ENCODE data around the gene KRT85. TPM values are rescaled to one million over a fixed set of nuclear protein-coding genes. Genes with fewer than 3 reads are reported as not detected.

Gene KRT85
- polyA plus RNA-seq, 3 donors = not detected

GRCh38 chr12:52336641-52337040 lies 30.6 kb downstream of the KRT85 start:
- no peak for DNase-seq (ENCODE audit: extremely low read depth in 1 of 11, low read depth in 9 of 11, low spot score in 4 of 11)

GRCh38 chr12:52335598-52336262 lies 31.6 kb downstream of the KRT85 start:
- no peak for DNase-seq (ENCODE audit: extremely low read depth in 1 of 11, low read depth in 9 of 11, low spot score in 4 of 11)

GRCh38 chr12:52334185-52334584 lies 33.1 kb downstream of the KRT85 start:
- no peak for DNase-seq (ENCODE audit: extremely low read depth in 1 of 11, low read depth in 9 of 11, low spot score in 4 of 11)

GRCh38 chr12:52333321-52333720 lies 34.0 kb downstream of the KRT85 start:
- DNase-seq (ENCODE audit: extremely low read depth in 1 of 11, low read depth in 9 of 11, low spot score in 4 of 11) = no peak

GRCh38 chr12:52332381-52332780 lies 34.9 kb downstream of the KRT85 start:
- DNase-seq (ENCODE audit: extremely low read depth in 1 of 11, low read depth in 9 of 11, low spot score in 4 of 11) = no peak

GRCh38 chr12:52331833-52332232 lies 35.4 kb downstream of the KRT85 start:
- DNase-seq (ENCODE audit: extremely low read depth in 1 of 11, low read depth in 9 of 11, low spot score in 4 of 11) = no peak

- no peak for DNase-seq (ENCODE audit: extremely low read depth in 1 of 11, low read depth in 9 of 11, low spot score in 4 of 11)
These were observed 36.2 kb downstream of the KRT85 start for GRCh38 chr12:52331039-52331438.

GRCh38 chr12:52327830-52328500 lies 39.3 kb downstream of the KRT85 start:
- DNase-seq (ENCODE audit: extremely low read depth in 1 of 11, low read depth in 9 of 11, low spot score in 4 of 11) = no peak

GRCh38 chr12:52327052-52327829 lies 40.0 kb downstream of the KRT85 start:
- DNase-seq (ENCODE audit: extremely low read depth in 1 of 11, low read depth in 9 of 11, low spot score in 4 of 11) = peak in 10 of 11 donors; percentile 43 to 73 (median 58)

GRCh38 chr12:52324153-52324444 lies 43.2 kb downstream of the KRT85 start:
- no peak for DNase-seq (ENCODE audit: extremely low read depth in 1 of 11, low read depth in 9 of 11, low spot score in 4 of 11)

GRCh38 chr12:52323416-52324152 lies 43.7 kb downstream of the KRT85 start:
- no peak for DNase-seq (ENCODE audit: extremely low read depth in 1 of 11, low read depth in 9 of 11, low spot score in 4 of 11)

- DNase-seq (ENCODE audit: extremely low read depth in 1 of 11, low read depth in 9 of 11, low spot score in 4 of 11) = no peak
These were observed 44.3 kb downstream of the KRT85 start for GRCh38 chr12:52323001-52323400.

- DNase-seq (ENCODE audit: extremely low read depth in 1 of 11, low read depth in 9 of 11, low spot score in 4 of 11) = no peak
These were observed 45.2 kb downstream of the KRT85 start for GRCh38 chr12:52322069-52322468.

GRCh38 chr12:52321418-52321817 lies 45.9 kb downstream of the KRT85 start:
- no peak for DNase-seq (ENCODE audit: extremely low read depth in 1 of 11, low read depth in 9 of 11, low spot score in 4 of 11)

GRCh38 chr12:52320784-52321400 lies 46.4 kb downstream of the KRT85 start, which contains the start of gene KRT83:
TSS of gene KRT83 (minus strand) at chr12:52321398. CDS start at chr12:52321335, 63 bp downstream.
- no peak for DNase-seq (ENCODE audit: extremely low read depth in 1 of 11, low read depth in 9 of 11, low spot score in 4 of 11)

GRCh38 chr12:52319097-52319496 lies 48.2 kb downstream of the KRT85 start:
- DNase-seq (ENCODE audit: extremely low read depth in 1 of 11, low read depth in 9 of 11, low spot score in 4 of 11) = no peak

GRCh38 chr12:52318241-52318990 lies 48.9 kb downstream of the KRT85 start:
- DNase-seq (ENCODE audit: extremely low read depth in 1 of 11, low read depth in 9 of 11, low spot score in 4 of 11) = no peak

GRCh38 chr12:52317468-52318052 lies 49.7 kb downstream of the KRT85 start:
- DNase-seq (ENCODE audit: extremely low read depth in 1 of 11, low read depth in 9 of 11, low spot score in 4 of 11) = no peak
